GM21737 (cell line): ENCODE data around the gene KRT78.
"Not testable (repeated sequence)": the region's sequence is repeated elsewhere in the genome, so short reads cannot be mapped to it uniquely, and the experiment has no call there.

ENCODE experiments used
- ATAC-seq: cut with Tn5 transposase; IDR thresholded peaks from one replicate; pipeline ENCODE4 v1.9.1; 2021; ENCODE audit warnings: mild to moderate bottlenecking, moderate library complexity; ENCODE audit not compliant: unreplicated experiment

Gene KRT78

DNA sequence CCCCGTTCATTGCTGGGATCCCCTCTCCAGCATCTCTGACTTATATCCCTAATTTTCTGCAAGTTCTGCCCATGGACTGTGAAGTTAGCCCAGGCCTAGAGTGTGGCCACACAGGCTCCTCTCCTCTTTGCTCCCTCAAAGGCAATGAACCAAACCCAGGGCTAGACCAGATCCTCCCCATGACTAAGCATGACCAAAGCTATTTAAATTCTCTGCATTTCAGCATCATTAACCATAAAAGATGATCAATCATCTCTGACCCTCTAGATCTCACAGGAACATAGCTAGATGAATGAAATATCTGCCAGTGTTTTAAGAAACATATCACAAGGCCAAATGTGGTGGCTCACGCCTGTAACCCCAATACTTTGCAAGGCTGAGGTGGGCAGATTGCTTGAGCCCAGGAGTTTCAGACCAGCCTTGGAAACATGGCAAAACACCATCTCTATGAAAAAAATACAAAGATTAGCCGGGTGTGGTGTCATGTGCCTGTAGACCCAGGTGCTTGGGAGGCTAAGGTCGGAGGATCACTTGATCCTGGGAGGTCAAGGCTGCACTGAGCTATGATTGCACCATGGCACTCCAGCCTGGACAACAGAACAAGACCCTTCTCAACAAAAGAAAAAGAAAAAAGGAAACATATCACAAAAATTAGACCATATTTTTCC, 50.7 kb downstream of the KRT78 start:
- no peak for ATAC-seq

DNA sequence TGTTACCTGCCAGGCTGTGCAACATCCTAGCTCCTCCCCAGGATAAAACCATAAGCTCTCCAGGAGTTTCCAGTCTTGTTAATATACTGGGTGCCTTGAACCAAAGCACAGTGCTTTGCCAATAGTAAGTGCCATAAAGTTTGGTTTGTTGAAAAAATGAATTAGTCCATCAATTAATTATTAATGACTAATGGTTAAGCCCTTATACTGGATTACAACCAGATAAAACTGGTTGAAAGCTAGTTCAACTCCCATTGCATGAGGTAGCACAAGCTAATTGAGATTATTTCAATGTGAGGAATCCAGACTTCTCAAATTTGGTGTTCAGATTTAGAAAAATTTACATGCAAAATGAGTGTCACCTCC, 51.3 kb downstream of the KRT78 start:
- no peak for ATAC-seq

DNA sequence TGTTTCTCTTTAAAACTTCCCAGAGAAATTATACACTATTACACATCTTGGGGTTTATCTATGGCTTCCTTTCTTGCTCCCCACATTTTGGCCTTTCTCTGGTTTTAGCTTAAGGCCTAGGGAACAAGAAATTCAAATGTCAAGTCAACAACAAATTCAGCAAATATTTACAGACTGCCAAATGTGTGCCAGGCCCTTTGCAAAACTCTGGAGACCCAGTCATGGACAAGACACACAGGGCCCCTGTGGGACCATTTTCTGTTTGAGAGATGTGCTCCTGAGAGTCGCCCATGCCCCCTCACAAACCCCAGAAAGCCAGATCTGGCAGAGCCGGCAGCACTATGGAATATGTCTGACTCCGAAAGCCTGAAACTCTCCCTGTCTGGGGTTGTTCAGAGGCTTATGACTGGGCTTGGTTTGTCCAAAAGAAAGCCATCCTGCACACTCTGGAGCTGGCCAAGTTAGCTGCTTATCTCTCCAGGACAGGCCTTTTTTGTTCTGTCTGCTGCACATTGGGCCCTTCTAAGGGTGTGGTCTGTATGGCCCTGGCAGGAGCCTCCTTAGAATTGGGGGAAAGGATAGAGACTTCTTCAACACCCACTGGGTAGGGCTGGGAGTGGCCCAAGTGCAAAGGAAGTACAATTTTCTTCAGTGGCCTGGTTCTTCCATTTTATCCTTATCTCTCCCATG, 51.8 kb downstream of the KRT78 start:
- ATAC-seq: no peak

DNA sequence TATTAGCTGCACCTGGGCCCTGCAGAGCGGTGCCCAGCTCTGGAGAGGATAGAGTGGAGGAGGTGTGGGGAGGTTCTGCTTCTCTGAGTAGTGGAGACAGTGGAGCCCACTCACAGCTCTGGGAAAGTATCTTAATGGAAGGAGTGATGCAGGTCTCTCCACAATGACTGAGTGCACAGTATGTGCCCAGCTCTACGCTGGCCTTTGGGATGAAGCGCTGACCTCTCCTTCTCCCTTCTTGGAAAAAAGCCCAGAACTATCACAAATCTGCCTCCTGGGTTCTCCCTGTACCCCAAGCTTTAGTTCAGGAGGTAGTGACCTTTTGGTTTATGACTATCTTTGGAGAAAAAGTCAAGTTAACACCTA, 52.4 kb downstream of the KRT78 start:
- ATAC-seq: no peak

DNA sequence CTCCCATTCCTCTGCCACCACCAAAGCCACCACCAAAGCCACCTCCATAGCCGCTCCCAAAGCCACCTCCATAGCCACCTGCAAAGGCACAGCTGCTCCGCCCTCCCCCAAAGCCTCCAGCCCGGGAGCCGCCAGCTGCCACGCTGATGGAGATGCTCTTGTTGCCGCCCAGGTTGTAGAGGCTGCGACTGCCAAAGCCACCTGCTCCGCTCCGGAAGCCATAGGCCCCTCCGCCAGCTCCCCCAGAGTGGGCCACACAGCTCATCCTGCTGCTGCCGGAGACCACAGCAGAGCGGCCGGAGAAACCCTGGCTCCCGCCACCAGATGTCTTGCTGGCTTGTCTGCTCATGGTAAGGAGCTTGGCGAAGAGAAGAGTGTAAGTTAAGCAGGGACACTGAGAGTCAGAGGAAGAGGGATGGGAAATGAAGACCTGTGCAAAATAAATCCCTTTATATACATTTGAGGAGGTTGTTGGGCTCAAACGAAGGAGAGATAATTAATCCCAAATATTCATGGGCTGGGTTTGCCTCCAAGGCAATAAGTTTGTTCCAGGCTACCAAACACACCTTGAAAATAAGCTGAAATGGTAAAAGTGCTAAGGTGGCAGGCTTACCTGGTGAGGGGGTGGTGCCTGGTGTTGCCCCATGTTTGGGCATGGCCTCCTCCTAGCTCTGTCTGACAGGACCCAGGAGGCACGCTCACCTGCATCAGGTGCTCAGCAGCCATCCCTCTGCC, 52.9 kb downstream of the KRT78 start, which contains the start of gene KRT3:
TSS of gene KRT3 (minus strand) at position 424 of the 735 bp plus-strand sequence. CDS start at position 349, 75 bp downstream.
- no peak for ATAC-seq

DNA sequence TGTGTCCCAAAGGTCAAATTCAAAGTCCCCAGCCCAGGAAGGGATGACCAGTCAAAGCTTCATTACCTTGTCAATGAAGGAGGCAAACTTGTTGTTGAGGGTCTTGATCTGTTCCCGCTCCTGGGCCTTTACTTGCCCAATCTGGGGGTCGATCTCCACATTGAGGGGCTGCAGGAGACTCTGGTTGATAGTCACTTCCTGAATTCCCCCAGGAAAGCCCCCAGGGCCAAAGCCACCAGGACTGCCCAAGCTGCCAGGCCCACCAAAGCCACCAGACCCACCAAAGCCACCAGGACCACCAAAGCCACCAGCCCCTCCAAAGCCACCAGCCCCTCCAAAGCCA, 53.5 kb downstream of the KRT78 start:
- not testable (repeated sequence) for ATAC-seq

DNA sequence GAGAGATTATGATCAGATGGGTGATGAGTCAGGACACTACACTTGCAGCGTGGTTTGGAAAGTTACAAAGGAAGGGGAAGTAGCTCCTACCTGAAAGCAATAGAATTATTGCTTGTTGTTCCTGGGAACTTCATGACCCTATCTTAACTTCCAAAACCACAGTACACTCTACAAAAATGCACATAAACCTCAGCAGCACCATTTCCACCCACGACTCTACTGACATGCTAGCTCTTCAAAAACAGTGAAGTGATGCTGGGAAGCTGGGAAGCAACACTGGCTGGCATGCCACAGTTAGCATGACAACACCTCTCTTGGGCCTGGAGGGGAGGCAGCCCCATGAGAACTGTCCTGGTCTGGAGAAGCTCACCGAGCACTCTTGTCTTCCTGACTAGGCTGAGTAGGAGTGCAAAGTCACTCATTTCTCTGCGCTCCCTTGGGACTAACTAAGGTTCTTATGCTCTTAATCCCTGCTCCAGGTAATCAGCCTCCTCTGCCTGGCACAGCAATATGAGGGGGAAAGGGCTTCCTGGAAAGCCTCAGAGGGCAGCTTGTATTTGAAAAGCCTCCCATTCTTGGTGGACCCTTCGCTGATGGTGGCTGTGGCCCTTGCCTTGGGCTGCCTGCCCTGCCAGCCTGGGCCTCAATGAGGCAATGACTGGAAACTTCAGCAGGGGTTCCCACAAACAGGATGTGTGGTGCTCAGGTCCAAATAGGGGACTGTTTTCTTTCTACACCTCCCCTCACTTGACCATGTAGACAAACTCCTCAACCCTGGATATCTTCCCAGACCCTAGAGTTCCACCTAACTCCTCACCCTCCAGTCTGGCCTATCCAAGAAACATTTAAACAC, 54.1 kb downstream of the KRT78 start:
- ATAC-seq: no peak

DNA sequence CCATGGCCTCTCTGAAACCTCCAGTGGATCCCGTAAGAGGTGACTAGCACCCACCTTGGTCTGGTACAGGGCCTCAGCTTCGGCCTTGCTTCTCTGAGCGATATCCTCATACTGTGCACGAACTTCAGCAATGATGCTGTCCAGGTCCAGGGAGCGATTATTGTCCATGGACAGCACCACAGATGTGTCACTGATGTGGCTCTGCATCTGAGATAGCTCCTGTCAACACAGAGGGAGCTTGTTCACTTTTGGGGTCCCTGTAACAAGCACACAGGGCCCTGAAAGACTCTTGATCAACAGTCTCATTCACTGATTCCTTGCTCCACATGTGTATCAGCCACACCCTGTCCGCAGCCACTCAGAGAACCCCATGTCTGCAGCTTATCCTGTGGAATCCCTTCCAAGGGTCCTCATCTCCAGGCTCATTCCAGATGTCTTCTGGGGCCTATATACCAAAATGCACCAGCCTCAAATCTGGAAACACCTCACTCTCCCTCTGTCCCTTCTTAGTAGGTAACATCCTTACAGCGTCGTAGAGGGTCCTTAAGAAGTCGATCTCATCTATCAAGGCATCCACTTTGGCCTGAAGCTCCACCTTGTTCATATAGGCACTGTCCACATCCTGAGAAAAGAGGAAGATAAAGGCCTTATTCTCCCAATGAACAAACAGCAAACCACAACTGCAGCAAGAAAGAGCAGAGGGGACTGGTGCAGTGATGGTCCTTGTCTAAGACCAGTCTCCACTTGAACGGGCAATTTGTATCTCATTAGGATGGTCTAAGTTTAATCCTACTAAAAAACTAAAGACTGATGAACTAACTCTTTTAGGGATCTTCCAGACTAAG, 56.4 kb downstream of the KRT78 start:
- no peak for ATAC-seq

DNA sequence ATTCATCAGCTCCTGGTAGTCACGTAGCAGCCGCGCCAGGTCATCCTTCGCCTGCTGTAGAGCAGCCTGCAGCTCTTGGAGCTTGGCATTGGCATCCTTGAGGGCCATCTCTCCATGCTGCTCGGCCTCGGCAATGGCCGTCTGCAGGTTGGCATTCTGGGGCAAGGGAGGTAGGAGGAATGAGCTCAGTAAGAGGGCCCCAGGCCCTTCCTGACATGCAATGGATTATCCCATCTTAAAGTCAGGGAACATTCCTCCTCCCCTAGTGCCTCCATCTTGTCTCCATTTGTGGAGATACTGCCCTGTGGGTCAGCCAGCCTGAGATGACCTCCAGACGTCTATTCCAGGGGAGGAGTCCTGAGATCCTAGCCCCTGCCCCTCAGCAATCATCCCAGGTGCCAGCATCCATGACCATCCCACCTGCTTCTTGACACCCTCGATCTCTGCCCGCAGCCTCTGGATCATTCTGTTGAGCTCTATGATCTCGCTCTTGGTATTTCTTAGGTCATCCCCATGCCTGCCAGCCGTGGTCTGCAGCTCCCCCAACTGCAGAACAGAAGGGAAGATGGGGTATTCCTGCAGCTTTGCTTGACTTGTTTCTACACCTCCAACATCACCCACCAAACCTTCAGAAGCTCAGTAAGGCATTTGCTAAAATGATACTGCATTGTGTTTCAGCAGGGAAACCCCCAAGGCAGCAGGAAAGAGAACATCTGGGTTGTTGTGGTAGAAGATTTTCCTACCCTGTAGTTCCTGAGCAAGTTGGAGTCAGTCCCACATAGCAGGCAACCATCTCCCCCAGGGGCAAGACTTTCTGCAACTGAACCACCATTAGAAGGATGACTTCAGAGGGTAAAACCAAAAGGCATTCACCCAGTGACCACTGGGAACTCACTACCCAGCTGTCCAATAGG, 57.3 kb downstream of the KRT78 start:
- ATAC-seq: no peak

DNA sequence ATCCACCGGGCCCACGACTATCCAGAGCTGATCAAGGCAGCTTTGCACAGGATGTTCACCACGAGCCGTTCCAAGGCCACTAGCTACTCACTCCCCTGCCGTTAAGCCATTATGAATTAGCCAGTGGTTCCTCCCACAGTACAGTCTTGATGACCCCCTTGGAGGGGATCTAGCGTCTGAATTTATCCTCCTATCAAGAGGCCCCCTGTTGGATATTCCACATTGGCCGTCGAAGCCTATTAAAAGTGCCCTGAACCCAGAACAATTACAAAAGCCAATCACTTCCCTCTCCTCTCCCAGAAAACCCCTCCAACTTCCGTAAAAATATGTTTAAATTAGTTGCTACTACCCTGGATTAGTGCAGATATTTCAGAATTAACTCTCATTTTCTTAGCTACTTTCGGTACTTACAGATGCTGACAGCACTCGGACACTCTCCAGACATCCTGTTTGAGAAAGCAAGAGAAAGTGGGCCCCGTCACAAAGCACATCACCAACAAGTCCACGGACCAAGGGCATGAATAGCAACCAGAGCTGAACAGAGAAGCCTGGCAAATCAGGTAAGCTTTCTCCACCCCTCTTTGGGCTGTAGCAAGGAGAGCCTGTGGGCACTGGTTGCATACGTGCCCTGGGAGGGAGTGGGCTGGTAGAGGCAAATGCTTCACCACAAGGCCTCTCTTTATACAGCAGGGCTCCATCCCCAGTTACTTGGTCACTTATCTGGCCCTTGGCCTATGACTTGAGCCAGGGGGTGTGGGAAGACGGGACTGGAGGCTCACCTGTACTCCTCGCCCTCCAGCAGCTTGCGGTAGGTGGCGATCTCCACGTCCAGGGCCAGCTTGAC, 58.1 kb downstream of the KRT78 start:
- ATAC-seq: no peak

DNA sequence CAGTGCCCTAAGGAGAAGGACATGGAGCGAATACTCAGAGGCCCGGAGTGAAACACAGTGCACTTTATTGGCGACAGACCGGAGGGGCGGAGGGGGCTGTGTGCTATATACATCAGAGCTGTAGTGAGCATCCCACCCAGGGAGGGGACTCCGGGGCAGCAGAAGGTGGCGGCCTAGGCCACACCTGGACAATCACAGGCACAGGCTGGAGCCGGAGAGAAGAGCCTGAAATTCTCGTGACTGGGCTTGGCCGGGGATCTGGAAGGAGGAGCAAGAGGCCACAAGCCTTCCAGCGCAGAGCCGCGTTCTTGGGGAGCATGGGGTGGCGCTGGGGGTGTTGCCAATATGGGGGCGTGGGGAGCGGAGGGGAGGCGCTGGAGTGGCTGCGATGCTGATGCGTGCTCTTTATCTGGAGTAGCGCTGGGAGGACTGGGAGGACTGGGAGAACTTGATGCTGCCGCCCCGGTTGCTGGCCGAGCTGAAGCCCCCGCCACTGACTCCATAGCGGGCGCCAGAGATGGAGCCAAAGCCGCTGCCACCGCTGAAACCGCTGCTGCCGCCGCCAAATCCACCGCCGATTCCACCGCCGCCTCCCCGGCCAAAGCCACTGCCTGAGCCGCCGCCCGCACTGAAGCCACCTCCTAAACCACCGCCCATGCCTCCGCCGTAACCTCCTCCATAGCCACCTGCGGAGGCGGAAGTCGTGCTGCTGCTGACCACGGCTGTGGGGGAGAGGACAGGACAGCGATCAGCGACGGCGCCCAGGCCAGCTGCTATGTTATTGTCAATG, 59.0 kb downstream of the KRT78 start:
- no peak for ATAC-seq

DNA sequence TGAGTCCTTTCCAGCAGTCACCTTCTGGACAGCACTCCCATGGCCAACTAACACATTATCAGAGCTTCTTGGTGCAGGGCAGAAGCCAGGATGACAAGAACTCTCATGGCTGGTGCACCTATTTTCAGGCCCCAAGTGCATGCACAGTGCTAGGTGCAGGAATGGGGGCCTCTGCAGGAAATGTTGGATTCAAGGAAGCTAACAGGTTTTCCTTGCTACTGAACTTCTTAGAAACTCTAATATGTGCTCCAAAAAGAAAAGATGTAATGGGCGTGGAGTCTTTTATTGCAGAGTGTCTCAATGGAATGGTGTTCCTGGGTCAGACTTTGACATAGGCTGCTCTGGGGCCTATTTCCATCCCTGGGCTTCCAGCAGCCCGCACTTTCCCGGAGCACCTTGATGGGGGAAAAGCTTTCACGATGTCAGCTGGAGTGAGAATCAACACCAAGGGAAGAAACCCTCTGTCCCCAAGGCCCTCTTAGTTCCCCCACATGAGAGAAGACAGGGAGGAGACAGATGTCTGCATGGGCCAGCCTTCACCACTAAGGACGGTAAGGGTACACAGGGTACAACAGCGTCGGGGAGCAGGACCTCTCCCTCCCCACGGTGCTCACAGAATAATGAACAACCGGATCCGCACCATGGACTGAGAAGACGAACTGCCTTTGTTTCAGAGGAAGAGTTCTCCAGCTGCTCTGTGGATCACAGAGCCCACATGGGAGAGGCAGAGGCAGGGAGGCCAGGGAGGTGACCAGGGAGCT, 59.7 kb downstream of the KRT78 start:
- ATAC-seq: no peak

DNA sequence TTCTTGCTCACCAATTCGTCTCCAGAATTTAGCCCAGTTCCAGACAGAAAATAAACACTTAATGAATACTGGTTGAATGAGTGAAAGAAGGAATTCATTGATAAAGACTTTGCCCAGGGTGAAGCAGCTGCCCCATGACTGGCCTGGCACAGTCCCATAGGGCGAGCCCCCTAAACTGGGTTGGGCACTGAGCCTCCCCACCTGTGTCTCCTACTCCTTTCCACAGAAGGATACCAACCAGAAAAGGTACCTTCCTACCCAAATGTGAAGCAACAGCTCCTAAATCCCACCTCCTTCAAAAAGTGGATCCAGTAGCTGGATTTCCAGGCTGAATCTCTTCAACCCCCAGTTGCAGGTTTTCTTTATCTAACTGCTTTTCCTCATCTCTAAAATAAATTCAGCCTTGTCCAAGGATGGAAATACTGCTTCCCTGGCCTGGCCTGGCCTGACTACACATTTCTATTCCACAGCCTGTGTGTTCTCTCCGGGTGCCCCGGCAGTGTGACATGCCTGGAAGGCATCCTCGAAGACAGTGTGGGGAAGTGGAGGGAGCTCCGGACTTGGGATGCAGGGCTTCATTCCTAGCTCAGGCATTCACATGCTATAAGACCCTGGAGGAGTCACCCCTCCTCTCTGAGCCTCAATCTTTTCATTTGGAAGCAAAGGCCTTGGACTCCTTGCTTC, 60.5 kb downstream of the KRT78 start:
- ATAC-seq: no peak
